HG03565 (cell line): Measurements from ENCODE around the gene OCIAD1.
"Not testable (repeated sequence)": the region's sequence is repeated elsewhere in the genome, so short reads cannot be mapped to it uniquely, and the experiment has no call there.

ENCODE experiments used
- ATAC-seq: cut with Tn5 transposase; IDR thresholded peaks from one replicate; pipeline ENCODE4 v1.9.1; 2021; ENCODE audit warnings: mild to moderate bottlenecking, moderate library complexity; ENCODE audit not compliant: unreplicated experiment

Gene OCIAD1

GRCh38 chr4:48816297-48816696, 14.6 kb upstream of the OCIAD1 start:
- ATAC-seq = not testable (repeated sequence)

GRCh38 chr4:48816971-48817370, 13.9 kb upstream of the OCIAD1 start:
- ATAC-seq = no peak

DNA sequence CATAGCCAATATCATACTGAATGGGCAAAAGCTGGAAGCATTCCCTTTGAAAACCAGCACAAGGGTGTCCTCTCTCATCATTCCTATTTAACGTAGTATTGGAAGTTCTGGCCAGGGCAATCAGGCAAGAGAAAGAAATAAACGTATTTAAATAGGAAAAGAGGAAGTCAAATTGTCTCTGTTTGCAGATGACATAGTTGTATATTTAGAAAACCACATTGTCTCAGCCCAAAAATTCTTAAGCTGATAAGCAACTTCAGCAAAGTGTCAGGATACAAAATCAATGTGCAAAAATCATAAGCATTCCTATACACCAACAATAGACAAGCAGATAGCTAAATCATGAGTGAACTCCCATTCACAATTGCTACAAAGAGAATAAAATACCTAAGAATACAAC, 9.5 kb upstream of the OCIAD1 start:
- ATAC-seq = not testable (repeated sequence)

DNA sequence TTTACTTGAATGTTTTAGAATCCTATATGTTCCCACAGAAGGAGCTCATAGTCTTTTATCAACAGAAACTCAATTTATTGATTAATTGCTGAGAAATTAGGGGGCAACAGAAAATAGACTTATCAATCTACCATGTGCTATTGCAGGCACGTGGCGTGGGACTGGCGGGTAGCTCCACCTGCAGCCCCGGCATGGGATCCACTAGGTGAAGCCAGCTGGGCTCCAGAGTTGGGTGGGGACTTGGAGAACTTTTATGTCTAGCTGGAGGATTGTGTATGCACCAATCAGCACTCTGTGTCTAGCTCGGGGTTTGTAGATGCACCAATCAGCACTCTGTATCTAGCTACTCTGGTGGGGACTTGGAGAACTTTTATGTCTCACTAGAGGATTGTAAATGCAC, 3.3 kb upstream of the OCIAD1 start:
- ATAC-seq = no peak

DNA sequence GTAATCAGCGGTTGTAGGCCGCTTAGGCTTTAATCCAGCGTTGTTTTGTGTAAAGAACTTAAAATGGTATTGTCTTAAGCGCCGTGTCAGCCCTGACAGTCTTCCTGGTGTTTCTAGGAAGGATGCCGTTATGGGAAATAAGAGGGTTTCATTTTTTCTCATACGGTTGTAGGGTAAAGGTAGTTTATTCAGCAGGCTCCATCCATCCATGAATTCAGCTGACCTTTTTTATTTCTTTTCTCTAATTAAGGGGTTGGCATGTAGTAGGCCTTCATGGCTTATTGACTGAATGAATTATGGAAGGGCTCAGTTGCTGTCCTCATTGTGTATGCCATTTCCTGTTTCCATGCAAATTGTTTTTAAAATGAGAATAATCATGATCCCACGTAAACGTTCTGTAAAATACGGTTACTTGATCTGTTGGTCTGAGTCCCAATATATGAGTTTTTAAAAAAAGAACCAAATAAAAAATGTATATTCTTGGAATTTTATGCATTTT, 693 bp downstream of the OCIAD1 start:
- ATAC-seq = no peak

DNA sequence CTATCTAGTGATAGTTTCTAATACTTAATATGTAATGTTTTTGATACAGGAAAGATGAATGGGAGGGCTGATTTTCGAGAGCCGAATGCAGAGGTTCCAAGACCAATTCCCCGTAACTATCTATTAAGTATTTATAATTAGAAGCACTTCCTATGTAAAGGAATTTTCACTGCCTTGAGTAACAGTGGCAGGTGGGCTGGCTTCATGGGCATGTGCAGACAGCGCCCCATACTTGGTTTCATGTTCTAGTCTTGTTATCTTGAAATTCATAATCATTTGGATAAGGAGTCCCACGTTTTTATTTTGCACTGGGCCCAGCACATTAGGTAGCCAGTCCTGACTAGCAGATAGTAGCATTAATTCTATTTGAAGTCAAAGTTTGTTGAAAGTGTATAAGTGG, 1.7 kb downstream of the OCIAD1 start:
- ATAC-seq = no peak

DNA sequence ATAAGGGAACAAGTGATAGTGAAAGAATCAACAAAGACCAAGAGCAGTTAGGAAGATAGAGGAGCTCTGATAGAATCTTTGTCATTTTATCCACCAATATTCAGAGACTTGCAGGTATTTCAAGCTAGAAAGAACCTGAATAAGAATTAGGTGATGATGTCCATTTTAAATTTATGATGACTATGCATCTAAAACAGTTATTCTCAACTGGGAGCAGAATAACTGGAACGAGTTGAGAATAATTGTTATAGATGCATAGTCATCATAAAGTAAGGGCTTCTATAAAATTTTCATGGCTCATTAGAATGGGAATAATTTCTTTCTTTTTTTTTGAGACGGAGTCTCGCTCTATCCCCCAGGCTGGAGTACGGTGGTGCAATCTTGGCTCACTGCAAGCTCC, 5.8 kb downstream of the OCIAD1 start:
- no peak for ATAC-seq

DNA sequence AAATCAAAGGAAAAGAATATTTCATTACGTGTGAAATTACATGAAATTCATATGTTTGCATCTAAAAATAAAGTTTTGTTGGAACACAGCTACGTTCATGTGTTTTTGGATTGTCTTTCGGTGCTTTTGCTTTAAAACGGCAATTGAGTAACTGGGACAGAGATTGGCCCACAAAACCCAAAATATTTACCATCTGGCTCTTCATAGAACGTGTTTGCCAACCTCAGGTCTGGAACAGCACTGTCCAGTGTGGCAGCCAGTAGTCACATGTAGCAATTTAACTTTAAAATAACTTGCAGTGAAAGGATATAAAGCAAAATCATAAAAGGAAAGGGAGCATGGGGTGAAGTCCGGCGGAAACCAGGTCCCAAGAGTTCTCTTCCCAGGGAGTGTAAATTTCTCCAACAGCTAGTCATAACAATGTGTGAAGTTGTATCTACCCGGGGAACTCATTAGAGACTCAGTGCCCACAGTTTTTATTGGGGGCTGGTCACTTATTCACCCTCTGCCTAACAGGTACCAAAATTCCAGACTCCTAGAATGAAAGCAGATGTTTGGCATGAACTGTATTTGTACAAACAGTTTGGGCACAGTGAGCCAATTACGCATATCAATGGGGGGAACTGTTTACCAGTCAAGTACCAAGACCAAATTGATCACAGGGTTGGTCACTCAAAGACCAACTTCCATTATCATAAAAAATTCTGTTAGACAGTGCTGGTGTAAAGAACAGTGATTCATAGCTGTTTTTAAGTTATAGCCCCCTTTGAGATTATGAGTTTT, 10.3 kb downstream of the OCIAD1 start:
- no peak for ATAC-seq

DNA sequence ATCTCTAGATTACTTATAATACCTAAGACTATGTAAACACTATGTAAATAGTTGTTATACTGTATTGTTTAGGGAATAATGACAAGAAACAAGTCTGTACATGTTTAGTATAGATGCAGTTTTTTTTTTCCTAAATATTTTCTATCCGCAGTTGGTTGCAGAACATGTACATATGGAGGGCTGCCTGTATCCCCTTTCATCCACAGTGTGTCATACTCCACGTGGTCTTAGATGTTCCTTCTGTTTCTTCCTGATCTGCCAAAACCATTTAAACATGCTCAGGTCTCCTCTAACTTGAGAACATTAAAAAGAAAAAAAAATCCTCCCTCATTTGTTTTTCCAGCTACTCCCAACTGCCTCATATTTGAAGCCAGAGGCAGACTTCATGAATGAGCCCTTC, 14.0 kb downstream of the OCIAD1 start:
- no peak for ATAC-seq

- ATAC-seq = not testable (repeated sequence)
Observed at GRCh38 chr4:48848799-48849198, 17.9 kb downstream of the OCIAD1 start.

DNA sequence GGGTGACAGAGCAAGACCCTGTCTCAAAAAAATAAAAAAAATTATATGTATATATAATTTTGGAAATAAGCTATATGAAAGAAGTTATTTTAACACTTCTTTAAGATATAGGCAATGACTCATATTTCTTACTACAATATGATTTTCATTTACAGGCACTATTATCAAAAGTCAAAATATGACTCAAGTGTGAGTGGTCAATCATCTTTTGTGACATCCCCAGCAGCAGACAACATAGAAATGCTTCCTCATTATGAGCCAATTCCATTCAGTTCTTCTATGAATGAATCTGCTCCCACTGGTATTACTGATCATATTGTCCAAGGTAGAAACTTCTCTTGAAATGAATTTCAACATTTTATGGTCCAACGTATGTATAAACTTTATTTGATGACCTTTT, 20.8 kb downstream of the OCIAD1 start:
- ATAC-seq = no peak

GRCh38 chr4:48853604-48854394, 22.9 kb downstream of the OCIAD1 start:
- ATAC-seq = no peak

DNA sequence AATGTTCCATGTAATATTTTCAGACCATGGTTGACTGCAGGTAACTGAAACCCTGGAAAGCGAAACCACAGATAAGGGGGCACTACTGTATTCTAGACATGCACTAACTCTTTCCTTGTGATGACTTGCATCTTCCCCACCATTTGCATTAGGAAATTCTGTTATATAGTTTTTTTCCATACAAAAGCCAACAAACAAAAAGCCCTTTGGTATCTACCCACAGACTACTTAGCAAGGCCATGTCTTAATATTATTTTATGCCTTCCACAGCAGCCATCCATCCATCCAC, 23.5 kb downstream of the OCIAD1 start:
- ATAC-seq = no peak

GRCh38 chr4:48854982-48855381, 24.1 kb downstream of the OCIAD1 start:
- ATAC-seq = no peak

- no peak for ATAC-seq
Observed at GRCh38 chr4:48858130-48858529, 27.2 kb downstream of the OCIAD1 start.

DNA sequence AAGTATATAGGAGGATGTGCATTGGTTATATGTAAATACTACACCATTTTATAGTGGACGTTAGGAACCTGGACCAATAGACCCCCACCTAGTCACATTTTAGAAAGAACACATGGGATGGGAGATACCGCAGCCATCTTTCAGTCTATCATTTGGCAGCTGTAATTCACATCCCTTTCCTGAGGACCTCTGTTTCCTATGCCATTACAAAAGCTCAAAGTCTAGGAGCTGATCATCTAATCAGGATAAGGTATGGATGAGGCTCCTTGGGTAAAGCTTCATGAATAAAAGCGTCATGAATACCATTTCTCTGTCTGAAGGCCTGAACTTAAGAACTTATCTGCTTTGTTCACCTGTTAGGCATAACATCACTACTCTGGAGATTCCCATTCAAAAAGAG, 31.1 kb downstream of the OCIAD1 start:
- ATAC-seq = no peak

- no peak for ATAC-seq
Observed at GRCh38 chr4:48862661-48863060, 31.8 kb downstream of the OCIAD1 start.

GRCh38 chr4:48863728-48864127, 32.8 kb downstream of the OCIAD1 start:
- ATAC-seq = no peak

DNA sequence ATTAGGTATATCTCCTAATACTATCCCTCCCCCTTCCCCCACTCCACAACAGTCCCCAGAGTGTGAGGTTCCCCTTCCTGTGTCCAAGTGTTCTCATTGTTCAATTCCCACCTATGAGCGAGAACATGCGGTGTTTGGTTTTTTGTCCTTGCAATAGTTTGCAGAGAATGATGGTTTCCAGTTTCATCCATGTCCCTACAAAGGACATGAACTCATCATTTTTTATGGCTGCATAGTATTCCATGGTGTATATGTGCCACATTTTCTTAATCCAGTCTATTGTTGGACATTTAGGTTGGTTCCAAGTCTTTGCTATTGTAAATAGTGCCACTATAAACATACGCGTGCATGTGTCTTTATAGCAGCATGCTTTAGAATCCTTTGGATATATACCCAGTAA, 33.8 kb downstream of the OCIAD1 start:
- not testable (repeated sequence) for ATAC-seq

GRCh38 chr4:48877827-48878535, 47.1 kb downstream of the OCIAD1 start:
- no peak for ATAC-seq

DNA sequence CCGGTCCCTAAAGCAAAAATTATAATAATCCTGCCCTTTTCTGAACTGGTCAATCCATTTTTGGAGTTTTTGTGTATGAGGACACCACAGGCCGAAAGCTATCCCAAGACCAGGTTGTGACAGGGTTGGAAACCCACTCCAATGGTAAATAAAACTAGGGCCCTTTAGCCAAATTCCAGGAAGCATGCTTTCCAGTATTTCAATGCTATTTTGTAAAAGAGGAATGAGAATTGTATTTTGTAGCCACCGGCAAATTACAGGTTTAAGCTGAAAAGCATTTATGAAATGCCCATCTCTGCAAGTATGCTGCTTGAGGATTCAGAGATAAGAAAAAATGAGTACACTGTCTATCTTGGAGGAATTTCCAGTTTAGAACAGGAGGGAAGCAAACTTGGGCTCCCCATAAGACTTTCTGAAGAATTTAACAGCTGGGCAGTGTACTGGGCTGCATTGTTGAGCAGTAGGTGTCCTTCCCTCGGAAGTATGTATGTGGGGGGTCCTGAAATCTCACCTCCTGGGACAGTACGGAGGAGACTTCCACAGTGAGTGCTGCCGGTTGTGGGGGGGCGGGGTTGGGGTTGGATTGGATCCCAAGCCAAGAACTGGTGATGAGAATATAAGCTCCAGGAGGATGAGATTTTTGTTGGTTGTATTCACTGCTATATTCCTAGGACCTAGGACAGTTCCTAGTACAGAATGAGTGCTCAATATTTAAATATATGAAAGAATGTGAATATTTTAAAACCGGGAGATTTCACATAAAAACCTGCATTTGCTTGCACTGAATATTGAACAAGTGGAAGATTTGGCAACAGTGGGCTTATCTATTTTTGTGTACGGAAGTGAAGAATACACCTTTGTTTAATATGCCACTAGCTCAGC, 48.9 kb downstream of the OCIAD1 start:
- no peak for ATAC-seq
